H9 (cell line): ENCODE data around the gene LRP2. TPM values are rescaled to one million over a fixed set of nuclear protein-coding genes. Genes with fewer than 3 reads are reported as not detected.

Experiments used
- DNase-seq: peaks from one replicate; pipeline ENCODE4 v3.0.0-alpha.2; 2017
- H2AFZ ChIP-seq: one replicate; pipeline ENCODE4 v1.6.1; 2013; ENCODE audit warnings: mild to moderate bottlenecking, low read length, control low read depth, moderate library complexity
- H2AK5ac ChIP-seq: 2 replicates; pipeline ENCODE4 v1.6.1; 2013; ENCODE audit warnings: low read length, control low read depth, mixed read lengths; ENCODE audit not compliant: insufficient read length
- H2BK120ac ChIP-seq: one replicate; pipeline ENCODE4 v1.6.1; 2013; ENCODE audit warnings: low read depth, mild to moderate bottlenecking, low read length, control low read depth, inconsistent platforms; ENCODE audit not compliant: poor library complexity, severe bottlenecking
- H2BK12ac ChIP-seq: 2 replicates; pipeline ENCODE4 v1.6.1; 2013; ENCODE audit warnings: low read length, control low read depth, mixed read lengths, low read depth; ENCODE audit not compliant: insufficient read length
- H2BK15ac ChIP-seq: 2 replicates; pipeline ENCODE4 v1.6.1; 2013; ENCODE audit warnings: low read depth, low read length, control low read depth
- H2BK20ac ChIP-seq: one replicate; pipeline ENCODE4 v1.6.1; 2013; ENCODE audit warnings: low read depth, mild to moderate bottlenecking, low read length, control low read depth, inconsistent platforms; ENCODE audit not compliant: poor library complexity, severe bottlenecking
- H2BK5ac ChIP-seq: 2 replicates; pipeline ENCODE4 v1.6.1; 2013; ENCODE audit warnings: low read length, control low read depth, mixed read lengths; ENCODE audit not compliant: insufficient read length
- H3K14ac ChIP-seq: 2 replicates; pipeline ENCODE4 v1.6.1; 2013; ENCODE audit warnings: low read length, control low read depth; ENCODE audit not compliant: insufficient read depth
- H3K18ac ChIP-seq: 2 replicates; pipeline ENCODE4 v1.6.1; 2013; ENCODE audit warnings: low read depth, mild to moderate bottlenecking, mixed read lengths, low read length, control low read depth; ENCODE audit not compliant: insufficient read length
- H3K23ac ChIP-seq: 2 replicates; pipeline ENCODE4 v1.6.1; 2013; ENCODE audit warnings: low read length, control low read depth, mixed read lengths, low read depth; ENCODE audit not compliant: insufficient read length
- H3K23me2 ChIP-seq: 2 replicates; pipeline ENCODE4 v1.6.1; 2013; ENCODE audit warnings: low read depth, mild to moderate bottlenecking, mixed read lengths, low read length, control low read depth; ENCODE audit not compliant: insufficient read length, poor library complexity, severe bottlenecking
- H3K27ac ChIP-seq: 2 replicates; pipeline ENCODE4 v1.5.1; 2013; ENCODE audit warnings: low read length, control low read depth, mixed read lengths, low read depth; ENCODE audit not compliant: insufficient read length
- H3K27me3 ChIP-seq: 2 replicates; pipeline ENCODE4 v1.6.1; 2013; ENCODE audit warnings: low read length, control low read depth, inconsistent platforms; ENCODE audit not compliant: insufficient read depth
- H3K4ac ChIP-seq: 2 replicates; pipeline ENCODE4 v1.6.1; 2013; ENCODE audit warnings: low read depth, mild to moderate bottlenecking, control low read depth, inconsistent platforms, low read length, moderate library complexity
- H3K4me1 ChIP-seq: 2 replicates; pipeline ENCODE4 v1.6.1; 2013; ENCODE audit warnings: low read length, control low read depth, inconsistent platforms; ENCODE audit not compliant: insufficient read depth
- H3K4me2 ChIP-seq: 2 replicates; pipeline ENCODE4 v1.6.1; 2013; ENCODE audit warnings: low read length, control low read depth, mixed read lengths; ENCODE audit not compliant: insufficient read length, insufficient read depth
- H3K56ac ChIP-seq: 2 replicates; pipeline ENCODE4 v1.6.1; 2013; ENCODE audit warnings: low read depth, mild to moderate bottlenecking, mixed read lengths, low read length, control low read depth; ENCODE audit not compliant: insufficient read length
- H3K79me1 ChIP-seq: 2 replicates; pipeline ENCODE4 v1.6.1; 2013; ENCODE audit warnings: low read depth, mild to moderate bottlenecking, moderate library complexity, low read length, control low read depth, inconsistent platforms; ENCODE audit not compliant: insufficient read depth, poor library complexity, severe bottlenecking
- H3K79me2 ChIP-seq: 2 replicates; pipeline ENCODE4 v1.6.1; 2013; ENCODE audit warnings: low read length, control low read depth, inconsistent platforms; ENCODE audit not compliant: insufficient read depth
- H3K9ac ChIP-seq: 2 replicates; pipeline ENCODE4 v1.6.1; 2013; ENCODE audit warnings: low read length, control low read depth, mixed read lengths; ENCODE audit not compliant: insufficient read length; ENCODE audit errors: extremely low read depth
- H3K9me3 ChIP-seq: one replicate; pipeline ENCODE4 v1.6.1; 2013; ENCODE audit warnings: low read depth, low read length, inconsistent platforms; ENCODE audit not compliant: control insufficient read depth
- H3T11ph ChIP-seq: one replicate; pipeline ENCODE4 v1.6.1; 2013; ENCODE audit warnings: mild to moderate bottlenecking, low read length, control low read depth, inconsistent platforms
- H4K20me1 ChIP-seq: one replicate; pipeline ENCODE4 v1.6.1; 2013; ENCODE audit not compliant: control insufficient read depth, insufficient read length, insufficient read depth
- H4K5ac ChIP-seq: 2 replicates; pipeline ENCODE4 v1.6.1; 2013; ENCODE audit warnings: low read depth, mild to moderate bottlenecking, mixed read lengths, low read length, control low read depth; ENCODE audit not compliant: insufficient read length
- H4K8ac ChIP-seq: replicated peaks from 2 replicates; pipeline ENCODE4 v1.6.1; 2013; ENCODE audit warnings: low read length, control low read depth, mixed read lengths, low read depth; ENCODE audit not compliant: insufficient read length
- H4K91ac ChIP-seq: 2 replicates; pipeline ENCODE4 v1.6.1; 2013; ENCODE audit warnings: low read depth, mild to moderate bottlenecking, moderate library complexity, mixed read lengths, low read length, control low read depth; ENCODE audit not compliant: insufficient read length
- H3K27ac Mint-ChIP-seq, 3 experiments: 2 replicates in 2 of 3; 3 replicates in 1 of 3; pipeline ENCODE4 v1.8.0; 2020 to 2021; ENCODE audit warnings: mixed read lengths in 3 of 3, mild to moderate bottlenecking in 1 of 3, moderate library complexity in 1 of 3
- H3K27me3 Mint-ChIP-seq: 2 replicates; pipeline ENCODE4 v1.8.0; 2021; ENCODE audit warnings: low read depth, mild to moderate bottlenecking, moderate library complexity, mixed read lengths
- H3K36me3 Mint-ChIP-seq, 3 experiments: 2 replicates in 2 of 3; 3 replicates in 1 of 3; pipeline ENCODE4 v1.8.0; 2020 to 2021; ENCODE audit warnings: low read depth in 3 of 3, mixed read lengths in 3 of 3; ENCODE audit not compliant: insufficient read depth in 1 of 3
- H3K4me1 Mint-ChIP-seq, 2 experiments: 2 replicates each; pipeline ENCODE4 v1.8.0; 2020; ENCODE audit warnings: mixed read lengths in 2 of 2
- H3K4me3 Mint-ChIP-seq, 2 experiments: 2 replicates in 1 of 2; 3 replicates in 1 of 2; pipeline ENCODE4 v1.8.0; 2020 to 2021; ENCODE audit warnings: mild to moderate bottlenecking in 2 of 2, mixed read lengths in 2 of 2, moderate library complexity in 1 of 2
- H3K9me3 Mint-ChIP-seq, 2 experiments: 2 replicates in 1 of 2; 3 replicates in 1 of 2; pipeline ENCODE4 v1.8.0; 2020; ENCODE audit warnings: mild to moderate bottlenecking in 2 of 2, mixed read lengths in 2 of 2, moderate library complexity in 1 of 2
- CTCF ChIP-seq: fragments of 200-600 bp; sonication (generic); conservative IDR thresholded peaks from 3 replicates; pipeline ENCODE4 v1.8.0; 2021; ENCODE audit warnings: antibody characterized with exemption, mild to moderate bottlenecking
- WGBS: extraction: QIAGEN DNeasy Blood & Tissue Kit; methylation state at CpG from one replicate; pipeline ENCODE4 v1.1.7; 2013; ENCODE audit warnings: missing lambda C conversion rate, low lambda C conversion rate, mixed read lengths; ENCODE audit not compliant: insufficient read length; ENCODE audit errors: extremely low coverage; 5-methylcytosine and 5-hydroxymethylcytosine counted together
- total RNA-seq: library from RNA; stranded (reverse); gene quantifications from 2 replicates; pipeline ENCODE4 v1.2.1, GENCODE V29; 2021

LRP2 gene
- total RNA-seq, 1 experiment from 2014 or later, result 1.4 TPM

GRCh38 chr2:169193618-169194017 lies 168.7 kb downstream of the LRP2 start:
- no peak overlapping the region for H3K4me3 Mint-ChIP-seq

More at GRCh38 chr2:169193618-169194017, 168.7 kb downstream of the LRP2 start:
- no CpG with 5 or more reads among the region's 5 CpGs for WGBS
- Histone ChIP-seq H3T11ph (no peak overlapping the region), H4K5ac (no peak overlapping the region), H3K56ac (no peak overlapping the region), H2BK12ac (no peak overlapping the region), H2AFZ (no peak overlapping the region), H3K27ac (no peak overlapping the region), H3K4ac (no peak overlapping the region), H4K8ac (no peak overlapping the region), H3K4me2 (no peak overlapping the region), H2BK5ac (no peak overlapping the region), H4K20me1 (no peaks in the 10 kb centered on the region), H3K4me1 (peaks cover 2% of the 10 kb centered on the region; the same call in 1 of the 2 replicates), H3K9ac (no peak overlapping the region), H2BK120ac (no peak overlapping the region), H3K23ac (no peak overlapping the region), H3K9me3 (no peaks in the 10 kb centered on the region), H3K18ac (no peak overlapping the region), H2AK5ac (no peak overlapping the region), H2BK20ac (no peak overlapping the region), H3K79me1 (no peaks in the 10 kb centered on the region), H3K27me3 (no peaks in the 10 kb centered on the region), H3K14ac (no peak overlapping the region), H3K79me2 (no peaks in the 10 kb centered on the region), H2BK15ac (no peak overlapping the region), H3K23me2 (no peaks in the 10 kb centered on the region), H4K91ac (no peak overlapping the region)
- Mint-ChIP-seq H3K36me3 (no peaks in the 10 kb centered on the region), H3K4me1 (peaks cover 7 to 9% of the 10 kb centered on the region in 2 experiments), H3K27ac (no peak overlapping the region), H3K27me3 (no peaks in the 10 kb centered on the region), H3K9me3 (no peaks in the 10 kb centered on the region)
- DNase-seq, result no peak
- no peak for TF ChIP-seq CTCF
